WTC11 (cell line): ENCODE results near the gene PCDH9. TPM values are rescaled to one million over a fixed set of nuclear protein-coding genes. Genes with fewer than 3 reads are reported as not detected.
A peak's percentile ranks its signal among the peaks of the same experiment; 100 is the strongest.

Source experiments
- ATAC-seq: fragments of 200-7000 bp; cut with Tn5 transposase; 2 replicates; pipeline ENCODE4 v1.10.0; 2021; ENCODE audit warnings: mild to moderate bottlenecking, moderate library complexity
- CTCF ChIA-PET: fragments of 300-600 bp; sonication (Branson Sonifier 250); formaldehyde crosslinking; loops from one replicate; lab custom pipeline; 2021; ENCODE audit warnings: antibody characterized with exemption; lab: Charles Lee
- POLR2A ChIA-PET: fragments of 350-600 bp; sonication (Branson Sonifier 250); formaldehyde crosslinking; loops from one replicate; lab custom pipeline; 2021; ENCODE audit warnings: antibody characterized with exemption; lab: Charles Lee
- DNase-seq: peaks from one replicate; pipeline ENCODE4 v3.0.0; 2021; ENCODE audit warnings: low spot score
- H3K27ac Mint-ChIP-seq: 2 replicates; pipeline ENCODE4 v1.8.0; 2021; ENCODE audit warnings: mixed read lengths
- H3K27me3 Mint-ChIP-seq: 2 replicates; pipeline ENCODE4 v1.8.0; 2021; ENCODE audit warnings: low read depth, mild to moderate bottlenecking, moderate library complexity, mixed read lengths
- H3K36me3 Mint-ChIP-seq: 2 replicates; pipeline ENCODE4 v1.8.0; 2021; ENCODE audit warnings: mixed read lengths
- H3K4me1 Mint-ChIP-seq: 2 replicates; pipeline ENCODE4 v1.8.0; 2022; ENCODE audit warnings: mixed read lengths
- H3K4me3 Mint-ChIP-seq: 2 replicates; pipeline ENCODE4 v1.8.0; 2021; ENCODE audit warnings: mild to moderate bottlenecking, moderate library complexity, mixed read lengths
- H3K9me3 Mint-ChIP-seq: 2 replicates; pipeline ENCODE4 v1.8.0; 2021; ENCODE audit warnings: mixed read lengths
- ATF3 ChIP-seq: sonication (generic); formaldehyde crosslinking; conservative IDR thresholded peaks from 2 replicates; pipeline ENCODE4 v1.8.1; 2022; ENCODE audit warnings: mild to moderate bottlenecking, missing genetic modification reagents
- CBFB ChIP-seq: sonication (generic); formaldehyde crosslinking; IDR thresholded peaks from 2 replicates; pipeline ENCODE4 v1.8.1; 2022; ENCODE audit warnings: mild to moderate bottlenecking, low read depth, missing genetic modification reagents
- CREM ChIP-seq: sonication (generic); formaldehyde crosslinking; IDR thresholded peaks from 2 replicates; pipeline ENCODE4 v1.8.1; 2022; ENCODE audit warnings: mild to moderate bottlenecking, missing genetic modification reagents, moderate library complexity
- ELF4 ChIP-seq: sonication (generic); formaldehyde crosslinking; IDR thresholded peaks from 2 replicates; pipeline ENCODE4 v1.8.1; 2022; ENCODE audit warnings: low read depth, mild to moderate bottlenecking, moderate library complexity, missing genetic modification reagents
- ESRRA ChIP-seq: sonication (generic); formaldehyde crosslinking; IDR thresholded peaks from 2 replicates; pipeline ENCODE4 v1.8.1; 2022; ENCODE audit warnings: mild to moderate bottlenecking, missing genetic modification reagents, borderline replicate concordance
- FOXK1 ChIP-seq: sonication (generic); formaldehyde crosslinking; IDR thresholded peaks from 2 replicates; pipeline ENCODE4 v1.8.0; 2022; ENCODE audit warnings: mild to moderate bottlenecking, moderate library complexity, missing genetic modification reagents
- IRF2 ChIP-seq: sonication (generic); formaldehyde crosslinking; IDR thresholded peaks from 2 replicates; pipeline ENCODE4 v1.8.0; 2022; ENCODE audit warnings: low read depth, missing genetic modification reagents, borderline replicate concordance
- NFATC4 ChIP-seq: fragments of 250-450 bp; sonication (Bioruptor Pico); IDR thresholded peaks from 2 replicates; pipeline ENCODE4 v1.9.0; 2021; ENCODE audit warnings: mild to moderate bottlenecking
- NR1H2 ChIP-seq: sonication (generic); formaldehyde crosslinking; IDR thresholded peaks from 2 replicates; pipeline ENCODE4 v1.9.0; 2021; ENCODE audit warnings: mild to moderate bottlenecking, moderate library complexity, missing genetic modification reagents
- PRRX2 ChIP-seq: fragments of 250-450 bp; sonication (Bioruptor Pico); IDR thresholded peaks from 2 replicates; pipeline ENCODE4 v1.8.0; 2021; ENCODE audit warnings: mild to moderate bottlenecking
- SOX15 ChIP-seq: fragments of 250-450 bp; sonication (Bioruptor Pico); IDR thresholded peaks from 2 replicates; pipeline ENCODE4 v1.9.0; 2021; ENCODE audit warnings: mild to moderate bottlenecking
- SP1 ChIP-seq: sonication (generic); formaldehyde crosslinking; conservative IDR thresholded peaks from 2 replicates; pipeline ENCODE4 v1.8.1; 2022; ENCODE audit warnings: missing genetic modification reagents
- TEAD1 ChIP-seq: sonication (generic); formaldehyde crosslinking; IDR thresholded peaks from 2 replicates; pipeline ENCODE4 v1.8.0; 2022; ENCODE audit warnings: mild to moderate bottlenecking, missing genetic modification reagents
- TP53 ChIP-seq: sonication (generic); formaldehyde crosslinking; IDR thresholded peaks from 2 replicates; pipeline ENCODE4 v1.8.1; 2023; ENCODE audit warnings: mild to moderate bottlenecking, missing genetic modification reagents
- ZNF138 ChIP-seq: sonication (generic); formaldehyde crosslinking; conservative IDR thresholded peaks from 2 replicates; pipeline ENCODE4 v1.8.1; 2022; ENCODE audit warnings: mild to moderate bottlenecking, moderate library complexity, missing genetic modification reagents
- ZNF232 ChIP-seq: sonication (generic); formaldehyde crosslinking; IDR thresholded peaks from 2 replicates; pipeline ENCODE4 v1.8.0; 2022; ENCODE audit warnings: mild to moderate bottlenecking, missing genetic modification reagents
- ZNF263 ChIP-seq: sonication (generic); formaldehyde crosslinking; IDR thresholded peaks from 2 replicates; pipeline ENCODE4 v1.8.1; 2022; ENCODE audit warnings: low read depth, mild to moderate bottlenecking, moderate library complexity, missing genetic modification reagents
- ZNF396 ChIP-seq: fragments of 250-450 bp; sonication (Bioruptor Pico); IDR thresholded peaks from 2 replicates; pipeline ENCODE4 v1.8.0; 2021; ENCODE audit warnings: mild to moderate bottlenecking, moderate library complexity, borderline replicate concordance
- ZNF423 ChIP-seq: fragments of 250-450 bp; sonication (Bioruptor Pico); IDR thresholded peaks from 2 replicates; pipeline ENCODE4 v2.1.2; 2022; ENCODE audit warnings: mild to moderate bottlenecking, moderate library complexity
- total RNA-seq: library from RNA; stranded (reverse); gene quantifications from 3 replicates; pipeline ENCODE4 v1.2.3, GENCODE V29; 2021
- TF ChIP-seq, protein P1 (sequence below): sonication (generic); formaldehyde crosslinking; IDR thresholded peaks from 2 replicates; pipeline ENCODE4 v1.8.1; 2023; ENCODE audit warnings: mild to moderate bottlenecking, missing genetic modification reagents, borderline replicate concordance
- TF ChIP-seq, protein P2 (sequence below): sonication (generic); formaldehyde crosslinking; IDR thresholded peaks from 2 replicates; pipeline ENCODE4 v1.8.0; 2022; ENCODE audit warnings: missing genetic modification reagents
- TF ChIP-seq, protein P3 (sequence below): fragments of 250-450 bp; sonication (Bioruptor Pico); IDR thresholded peaks from 2 replicates; pipeline ENCODE4 v1.9.0; 2021; ENCODE audit warnings: mild to moderate bottlenecking

Gene PCDH9
- total RNA-seq, 1 experiment from 2014 or later = 0.48 TPM

DNA sequence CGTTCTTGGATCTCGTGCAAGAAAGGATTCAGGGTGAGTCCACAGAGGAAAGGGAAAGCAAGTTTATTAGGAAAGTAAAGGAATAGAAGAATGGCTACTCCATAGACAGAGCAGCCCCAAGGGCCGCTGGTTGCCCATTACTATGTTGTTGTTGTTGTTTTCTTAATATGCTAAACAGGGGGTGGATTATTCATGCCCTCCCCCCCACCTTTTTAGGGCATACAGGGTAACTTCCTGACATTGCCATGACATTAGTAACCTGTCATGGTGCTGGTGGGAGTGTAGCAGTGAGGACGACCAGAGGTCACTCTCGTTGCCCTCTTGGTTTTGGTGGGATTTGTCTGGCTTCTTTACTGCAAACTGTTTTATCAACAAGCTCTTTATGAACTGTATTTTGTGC lies 29.1 kb upstream of the PCDH9 start (continued):
- TF ChIP-seq ESRRA (CRISPR knock-in tag) (no peak), IRF2 (CRISPR knock-in tag) (no peak), NR1H2 (no peak)

GRCh38 chr13:67258482-67258881 lies 28.3 kb upstream of the PCDH9 start:
- CTCF ChIA-PET = interaction anchor here (0.9 to 3.2 kb wide), 2 partner anchors 13 to 158 kb away, joined by 3 to 18 read pairs; no protein-coding TSS in a partner anchor
- no peak overlapping the region for H3K4me3 Mint-ChIP-seq
- peaks cover 32% of the 10 kb centered on the region for H3K4me1 Mint-ChIP-seq
- H3K36me3 Mint-ChIP-seq = no peaks in the 10 kb centered on the region
- H3K27ac Mint-ChIP-seq = peak overlapping the region; percentile 53; the same call in 1 of the 2 replicates
- no peaks in the 10 kb centered on the region for H3K9me3 Mint-ChIP-seq
- POLR2A ChIA-PET = no interaction called here
- ATAC-seq = peak; percentile 93
- no peak for DNase-seq
- no peak for TF ChIP-seq CREM (CRISPR knock-in tag)
- peak; percentile 56; the same call in 1 of the 2 replicates for TF ChIP-seq TEAD1 (CRISPR knock-in tag)
- TF ChIP-seq FOXK1 (CRISPR knock-in tag) = no peak
- no peak for TF ChIP-seq ATF3
- TF ChIP-seq, all 79 proteins: peak for 1
- H3K27me3 Mint-ChIP-seq = peaks cover 8% of the 10 kb centered on the region

- no peaks in the 10 kb centered on the region for H3K36me3 Mint-ChIP-seq
- H3K4me3 Mint-ChIP-seq = no peak overlapping the region
- no peak for ATAC-seq
- no peak for DNase-seq
- no peaks in the 10 kb centered on the region for H3K27me3 Mint-ChIP-seq
- POLR2A ChIA-PET = no interaction called here
- CTCF ChIA-PET = interaction anchor here (0.9 to 1.4 kb wide), 2 partner anchors 15 to 177 kb away, joined by 4 read pairs; no protein-coding TSS in a partner anchor
- peaks cover 11% of the 10 kb centered on the region for H3K4me1 Mint-ChIP-seq
- no peak overlapping the region for H3K27ac Mint-ChIP-seq
- H3K9me3 Mint-ChIP-seq = no peaks in the 10 kb centered on the region
- TF ChIP-seq ELF4 (CRISPR knock-in tag) (no peak), ZNF423 (CRISPR knock-in tag) (no peak), ZNF138 (CRISPR knock-in tag) (no peak), FOXK1 (CRISPR knock-in tag) (no peak), ZNF232 (CRISPR knock-in tag) (no peak), SP1 (CRISPR knock-in tag) (no peak), SOX15 (CRISPR knock-in tag) (no peak), CBFB (CRISPR knock-in tag) (no peak), ZNF396 (no peak), CREM (CRISPR knock-in tag) (no peak), TP53 (CRISPR knock-in tag) (no peak), ZNF263 (no peak), PRRX2 (CRISPR knock-in tag) (no peak), NFATC4 (CRISPR knock-in tag) (no peak)
- TF ChIP-seq, protein P1, sequence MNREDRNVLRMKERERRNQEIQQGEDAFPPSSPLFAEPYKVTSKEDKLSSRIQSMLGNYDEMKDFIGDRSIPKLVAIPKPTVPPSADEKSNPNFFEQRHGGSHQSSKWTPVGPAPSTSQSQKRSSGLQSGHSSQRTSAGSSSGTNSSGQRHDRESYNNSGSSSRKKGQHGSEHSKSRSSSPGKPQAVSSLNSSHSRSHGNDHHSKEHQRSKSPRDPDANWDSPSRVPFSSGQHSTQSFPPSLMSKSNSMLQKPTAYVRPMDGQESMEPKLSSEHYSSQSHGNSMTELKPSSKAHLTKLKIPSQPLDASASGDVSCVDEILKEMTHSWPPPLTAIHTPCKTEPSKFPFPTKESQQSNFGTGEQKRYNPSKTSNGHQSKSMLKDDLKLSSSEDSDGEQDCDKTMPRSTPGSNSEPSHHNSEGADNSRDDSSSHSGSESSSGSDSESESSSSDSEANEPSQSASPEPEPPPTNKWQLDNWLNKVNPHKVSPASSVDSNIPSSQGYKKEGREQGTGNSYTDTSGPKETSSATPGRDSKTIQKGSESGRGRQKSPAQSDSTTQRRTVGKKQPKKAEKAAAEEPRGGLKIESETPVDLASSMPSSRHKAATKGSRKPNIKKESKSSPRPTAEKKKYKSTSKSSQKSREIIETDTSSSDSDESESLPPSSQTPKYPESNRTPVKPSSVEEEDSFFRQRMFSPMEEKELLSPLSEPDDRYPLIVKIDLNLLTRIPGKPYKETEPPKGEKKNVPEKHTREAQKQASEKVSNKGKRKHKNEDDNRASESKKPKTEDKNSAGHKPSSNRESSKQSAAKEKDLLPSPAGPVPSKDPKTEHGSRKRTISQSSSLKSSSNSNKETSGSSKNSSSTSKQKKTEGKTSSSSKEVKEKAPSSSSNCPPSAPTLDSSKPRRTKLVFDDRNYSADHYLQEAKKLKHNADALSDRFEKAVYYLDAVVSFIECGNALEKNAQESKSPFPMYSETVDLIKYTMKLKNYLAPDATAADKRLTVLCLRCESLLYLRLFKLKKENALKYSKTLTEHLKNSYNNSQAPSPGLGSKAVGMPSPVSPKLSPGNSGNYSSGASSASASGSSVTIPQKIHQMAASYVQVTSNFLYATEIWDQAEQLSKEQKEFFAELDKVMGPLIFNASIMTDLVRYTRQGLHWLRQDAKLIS (CRISPR knock-in tag) = no peak
- TF ChIP-seq, protein P2, sequence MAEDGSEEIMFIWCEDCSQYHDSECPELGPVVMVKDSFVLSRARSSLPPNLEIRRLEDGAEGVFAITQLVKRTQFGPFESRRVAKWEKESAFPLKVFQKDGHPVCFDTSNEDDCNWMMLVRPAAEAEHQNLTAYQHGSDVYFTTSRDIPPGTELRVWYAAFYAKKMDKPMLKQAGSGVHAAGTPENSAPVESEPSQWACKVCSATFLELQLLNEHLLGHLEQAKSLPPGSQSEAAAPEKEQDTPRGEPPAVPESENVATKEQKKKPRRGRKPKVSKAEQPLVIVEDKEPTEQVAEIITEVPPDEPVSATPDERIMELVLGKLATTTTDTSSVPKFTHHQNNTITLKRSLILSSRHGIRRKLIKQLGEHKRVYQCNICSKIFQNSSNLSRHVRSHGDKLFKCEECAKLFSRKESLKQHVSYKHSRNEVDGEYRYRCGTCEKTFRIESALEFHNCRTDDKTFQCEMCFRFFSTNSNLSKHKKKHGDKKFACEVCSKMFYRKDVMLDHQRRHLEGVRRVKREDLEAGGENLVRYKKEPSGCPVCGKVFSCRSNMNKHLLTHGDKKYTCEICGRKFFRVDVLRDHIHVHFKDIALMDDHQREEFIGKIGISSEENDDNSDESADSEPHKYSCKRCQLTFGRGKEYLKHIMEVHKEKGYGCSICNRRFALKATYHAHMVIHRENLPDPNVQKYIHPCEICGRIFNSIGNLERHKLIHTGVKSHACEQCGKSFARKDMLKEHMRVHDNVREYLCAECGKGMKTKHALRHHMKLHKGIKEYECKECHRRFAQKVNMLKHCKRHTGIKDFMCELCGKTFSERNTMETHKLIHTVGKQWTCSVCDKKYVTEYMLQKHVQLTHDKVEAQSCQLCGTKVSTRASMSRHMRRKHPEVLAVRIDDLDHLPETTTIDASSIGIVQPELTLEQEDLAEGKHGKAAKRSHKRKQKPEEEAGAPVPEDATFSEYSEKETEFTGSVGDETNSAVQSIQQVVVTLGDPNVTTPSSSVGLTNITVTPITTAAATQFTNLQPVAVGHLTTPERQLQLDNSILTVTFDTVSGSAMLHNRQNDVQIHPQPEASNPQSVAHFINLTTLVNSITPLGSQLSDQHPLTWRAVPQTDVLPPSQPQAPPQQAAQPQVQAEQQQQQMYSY = no peak
- TF ChIP-seq, protein P3, sequence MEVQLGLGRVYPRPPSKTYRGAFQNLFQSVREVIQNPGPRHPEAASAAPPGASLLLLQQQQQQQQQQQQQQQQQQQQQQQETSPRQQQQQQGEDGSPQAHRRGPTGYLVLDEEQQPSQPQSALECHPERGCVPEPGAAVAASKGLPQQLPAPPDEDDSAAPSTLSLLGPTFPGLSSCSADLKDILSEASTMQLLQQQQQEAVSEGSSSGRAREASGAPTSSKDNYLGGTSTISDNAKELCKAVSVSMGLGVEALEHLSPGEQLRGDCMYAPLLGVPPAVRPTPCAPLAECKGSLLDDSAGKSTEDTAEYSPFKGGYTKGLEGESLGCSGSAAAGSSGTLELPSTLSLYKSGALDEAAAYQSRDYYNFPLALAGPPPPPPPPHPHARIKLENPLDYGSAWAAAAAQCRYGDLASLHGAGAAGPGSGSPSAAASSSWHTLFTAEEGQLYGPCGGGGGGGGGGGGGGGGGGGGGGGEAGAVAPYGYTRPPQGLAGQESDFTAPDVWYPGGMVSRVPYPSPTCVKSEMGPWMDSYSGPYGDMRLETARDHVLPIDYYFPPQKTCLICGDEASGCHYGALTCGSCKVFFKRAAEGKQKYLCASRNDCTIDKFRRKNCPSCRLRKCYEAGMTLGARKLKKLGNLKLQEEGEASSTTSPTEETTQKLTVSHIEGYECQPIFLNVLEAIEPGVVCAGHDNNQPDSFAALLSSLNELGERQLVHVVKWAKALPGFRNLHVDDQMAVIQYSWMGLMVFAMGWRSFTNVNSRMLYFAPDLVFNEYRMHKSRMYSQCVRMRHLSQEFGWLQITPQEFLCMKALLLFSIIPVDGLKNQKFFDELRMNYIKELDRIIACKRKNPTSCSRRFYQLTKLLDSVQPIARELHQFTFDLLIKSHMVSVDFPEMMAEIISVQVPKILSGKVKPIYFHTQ (CRISPR knock-in tag) = no peak
These were observed 8.7 kb upstream of the PCDH9 start for GRCh38 chr13:67238861-67239260.
